Measurements from ENCODE around the gene KIAA0825. TPM values are rescaled to one million over a fixed set of nuclear protein-coding genes. Genes with fewer than 3 reads are reported as not detected.

Gene KIAA0825
- total RNA-seq, 1 donor from 2014 or later: 5.2 TPM

GRCh38 chr5:94389515-94389899 lies 228.9 kb downstream of the KIAA0825 start:
- Histone ChIP-seq H3K4me3 (ENCODE audit: low read length in 3 of 3) (no peak overlapping the region), H3K27ac (ENCODE audit: low read depth, low read length) (no peak overlapping the region), H3K9me3 (ENCODE audit: control insufficient read depth in 3 of 3, low read length in 3 of 3) (no peaks in the 10 kb centered on the region), H3K9ac (ENCODE audit: low read depth in 1 of 3, low read length in 3 of 3) (no peak overlapping the region), H3K36me3 (ENCODE audit: control insufficient read depth in 3 of 3, insufficient read depth in 3 of 3, low read length in 3 of 3) (no peaks in the 10 kb centered on the region), H3K27me3 (ENCODE audit: control insufficient read depth in 3 of 3, insufficient read depth in 3 of 3, low read length in 3 of 3) (no peaks in the 10 kb centered on the region), H3K4me1 (ENCODE audit: control insufficient read depth in 3 of 3, insufficient read depth in 3 of 3, low read length in 3 of 3) (no peaks in the 10 kb centered on the region)

GRCh38 chr5:94388773-94389514 lies 229.5 kb downstream of the KIAA0825 start:
- H3K9ac ChIP-seq (ENCODE audit: low read depth in 1 of 3, low read length in 3 of 3): no peak overlapping the region
- H3K27me3 ChIP-seq (ENCODE audit: control insufficient read depth in 3 of 3, insufficient read depth in 3 of 3, low read length in 3 of 3): no peaks in the 10 kb centered on the region
- no peaks in the 10 kb centered on the region for H3K36me3 ChIP-seq (ENCODE audit: control insufficient read depth in 3 of 3, insufficient read depth in 3 of 3, low read length in 3 of 3)
- no peak overlapping the region for H3K4me3 ChIP-seq (ENCODE audit: low read length in 3 of 3)
- no peak overlapping the region for H3K27ac ChIP-seq (ENCODE audit: low read depth, low read length)
- no peaks in the 10 kb centered on the region for H3K4me1 ChIP-seq (ENCODE audit: control insufficient read depth in 3 of 3, insufficient read depth in 3 of 3, low read length in 3 of 3)
- no peaks in the 10 kb centered on the region for H3K9me3 ChIP-seq (ENCODE audit: control insufficient read depth in 3 of 3, low read length in 3 of 3)

GRCh38 chr5:94385767-94386166 lies 232.6 kb downstream of the KIAA0825 start:
- H3K27ac ChIP-seq (ENCODE audit: low read depth, low read length): no peak overlapping the region
- no peak overlapping the region for H3K9ac ChIP-seq (ENCODE audit: low read depth in 1 of 3, low read length in 3 of 3)
- H3K4me1 ChIP-seq (ENCODE audit: control insufficient read depth in 3 of 3, insufficient read depth in 3 of 3, low read length in 3 of 3): no peaks in the 10 kb centered on the region
- H3K9me3 ChIP-seq (ENCODE audit: control insufficient read depth in 3 of 3, low read length in 3 of 3): no peaks in the 10 kb centered on the region
- H3K4me3 ChIP-seq (ENCODE audit: low read length in 3 of 3): no peak overlapping the region
- H3K36me3 ChIP-seq (ENCODE audit: control insufficient read depth in 3 of 3, insufficient read depth in 3 of 3, low read length in 3 of 3): no peaks in the 10 kb centered on the region
- H3K27me3 ChIP-seq (ENCODE audit: control insufficient read depth in 3 of 3, insufficient read depth in 3 of 3, low read length in 3 of 3): no peaks in the 10 kb centered on the region

GRCh38 chr5:94378062-94378461 lies 240.3 kb downstream of the KIAA0825 start:
- Histone ChIP-seq H3K4me1 (ENCODE audit: control insufficient read depth in 3 of 3, insufficient read depth in 3 of 3, low read length in 3 of 3) (no peaks in the 10 kb centered on the region), H3K27ac (ENCODE audit: low read depth, low read length) (no peak overlapping the region), H3K9ac (ENCODE audit: low read depth in 1 of 3, low read length in 3 of 3) (no peak overlapping the region), H3K36me3 (ENCODE audit: control insufficient read depth in 3 of 3, insufficient read depth in 3 of 3, low read length in 3 of 3) (no peaks in the 10 kb centered on the region), H3K27me3 (ENCODE audit: control insufficient read depth in 3 of 3, insufficient read depth in 3 of 3, low read length in 3 of 3) (no peaks in the 10 kb centered on the region), H3K9me3 (ENCODE audit: control insufficient read depth in 3 of 3, low read length in 3 of 3) (no peaks in the 10 kb centered on the region), H3K4me3 (ENCODE audit: low read length in 3 of 3) (no peak overlapping the region)

- Histone ChIP-seq H3K27me3 (ENCODE audit: control insufficient read depth in 3 of 3, insufficient read depth in 3 of 3, low read length in 3 of 3) (no peaks in the 10 kb centered on the region), H3K9me3 (ENCODE audit: control insufficient read depth in 3 of 3, low read length in 3 of 3) (no peaks in the 10 kb centered on the region), H3K36me3 (ENCODE audit: control insufficient read depth in 3 of 3, insufficient read depth in 3 of 3, low read length in 3 of 3) (no peaks in the 10 kb centered on the region), H3K4me1 (ENCODE audit: control insufficient read depth in 3 of 3, insufficient read depth in 3 of 3, low read length in 3 of 3) (no peaks in the 10 kb centered on the region), H3K9ac (ENCODE audit: low read depth in 1 of 3, low read length in 3 of 3) (no peak overlapping the region), H3K27ac (ENCODE audit: low read depth, low read length) (no peak overlapping the region), H3K4me3 (ENCODE audit: low read length in 3 of 3) (no peak overlapping the region)
Observed at GRCh38 chr5:94376672-94377345, 241.6 kb downstream of the KIAA0825 start.

- Histone ChIP-seq H3K36me3 (ENCODE audit: control insufficient read depth in 3 of 3, insufficient read depth in 3 of 3, low read length in 3 of 3) (no peaks in the 10 kb centered on the region), H3K27ac (ENCODE audit: low read depth, low read length) (no peak overlapping the region), H3K9ac (ENCODE audit: low read depth in 1 of 3, low read length in 3 of 3) (no peak overlapping the region), H3K4me3 (ENCODE audit: low read length in 3 of 3) (no peak overlapping the region), H3K9me3 (ENCODE audit: control insufficient read depth in 3 of 3, low read length in 3 of 3) (no peaks in the 10 kb centered on the region), H3K4me1 (ENCODE audit: control insufficient read depth in 3 of 3, insufficient read depth in 3 of 3, low read length in 3 of 3) (no peaks in the 10 kb centered on the region), H3K27me3 (ENCODE audit: control insufficient read depth in 3 of 3, insufficient read depth in 3 of 3, low read length in 3 of 3) (no peaks in the 10 kb centered on the region)
Observed at GRCh38 chr5:94375801-94376200, 242.6 kb downstream of the KIAA0825 start.

- Histone ChIP-seq H3K4me1 (ENCODE audit: control insufficient read depth in 3 of 3, insufficient read depth in 3 of 3, low read length in 3 of 3) (no peaks in the 10 kb centered on the region), H3K4me3 (ENCODE audit: low read length in 3 of 3) (no peak overlapping the region), H3K27me3 (ENCODE audit: control insufficient read depth in 3 of 3, insufficient read depth in 3 of 3, low read length in 3 of 3) (no peaks in the 10 kb centered on the region), H3K27ac (ENCODE audit: low read depth, low read length) (no peak overlapping the region), H3K9ac (ENCODE audit: low read depth in 1 of 3, low read length in 3 of 3) (no peak overlapping the region), H3K36me3 (ENCODE audit: control insufficient read depth in 3 of 3, insufficient read depth in 3 of 3, low read length in 3 of 3) (no peaks in the 10 kb centered on the region), H3K9me3 (ENCODE audit: control insufficient read depth in 3 of 3, low read length in 3 of 3) (no peaks in the 10 kb centered on the region)
Observed at GRCh38 chr5:94374336-94374735, 244.1 kb downstream of the KIAA0825 start.

GRCh38 chr5:94367900-94368299 lies 250.5 kb downstream of the KIAA0825 start:
- H3K36me3 ChIP-seq (ENCODE audit: control insufficient read depth in 3 of 3, insufficient read depth in 3 of 3, low read length in 3 of 3): no peaks in the 10 kb centered on the region
- no peaks in the 10 kb centered on the region for H3K27me3 ChIP-seq (ENCODE audit: control insufficient read depth in 3 of 3, insufficient read depth in 3 of 3, low read length in 3 of 3)
- no peaks in the 10 kb centered on the region for H3K4me1 ChIP-seq (ENCODE audit: control insufficient read depth in 3 of 3, insufficient read depth in 3 of 3, low read length in 3 of 3)
- no peak overlapping the region for H3K4me3 ChIP-seq (ENCODE audit: low read length in 3 of 3)
- no peak overlapping the region for H3K27ac ChIP-seq (ENCODE audit: low read depth, low read length)
- H3K9ac ChIP-seq (ENCODE audit: low read depth in 1 of 3, low read length in 3 of 3): no peak overlapping the region
- no peaks in the 10 kb centered on the region for H3K9me3 ChIP-seq (ENCODE audit: control insufficient read depth in 3 of 3, low read length in 3 of 3)

GRCh38 chr5:94366811-94367210 lies 251.6 kb downstream of the KIAA0825 start:
- Histone ChIP-seq H3K4me1 (ENCODE audit: control insufficient read depth in 3 of 3, insufficient read depth in 3 of 3, low read length in 3 of 3) (no peaks in the 10 kb centered on the region), H3K4me3 (ENCODE audit: low read length in 3 of 3) (no peak overlapping the region)

GRCh38 chr5:94362857-94363256 lies 255.5 kb downstream of the KIAA0825 start:
- no peaks in the 10 kb centered on the region for H3K9me3 ChIP-seq (ENCODE audit: control insufficient read depth in 3 of 3, low read length in 3 of 3)
- no peak overlapping the region for H3K27ac ChIP-seq (ENCODE audit: low read depth, low read length)
- no peaks in the 10 kb centered on the region for H3K27me3 ChIP-seq (ENCODE audit: control insufficient read depth in 3 of 3, insufficient read depth in 3 of 3, low read length in 3 of 3)
- H3K4me1 ChIP-seq (ENCODE audit: control insufficient read depth in 3 of 3, insufficient read depth in 3 of 3, low read length in 3 of 3): no peaks in the 10 kb centered on the region
- H3K9ac ChIP-seq (ENCODE audit: low read depth in 1 of 3, low read length in 3 of 3): no peak overlapping the region
- no peaks in the 10 kb centered on the region for H3K36me3 ChIP-seq (ENCODE audit: control insufficient read depth in 3 of 3, insufficient read depth in 3 of 3, low read length in 3 of 3)
- H3K4me3 ChIP-seq (ENCODE audit: low read length in 3 of 3): no peak overlapping the region

More at GRCh38 chr5:94366811-94367210, 251.6 kb downstream of the KIAA0825 start:
- H3K9ac ChIP-seq (ENCODE audit: low read depth in 1 of 3, low read length in 3 of 3): no peak overlapping the region
- no peak overlapping the region for H3K27ac ChIP-seq (ENCODE audit: low read depth, low read length)
- no peaks in the 10 kb centered on the region for H3K9me3 ChIP-seq (ENCODE audit: control insufficient read depth in 3 of 3, low read length in 3 of 3)
- H3K27me3 ChIP-seq (ENCODE audit: control insufficient read depth in 3 of 3, insufficient read depth in 3 of 3, low read length in 3 of 3): no peaks in the 10 kb centered on the region
- no peaks in the 10 kb centered on the region for H3K36me3 ChIP-seq (ENCODE audit: control insufficient read depth in 3 of 3, insufficient read depth in 3 of 3, low read length in 3 of 3)

Data from skeletal muscle tissue (tissue), 4 donors.